OCI-LY1 (cell line): ENCODE data around the gene DDAH1.

ENCODE experiments used
- H2AFZ ChIP-seq: fragments of 200-600 bp; sonication (generic), shearing (Covaris generic); 2 replicates; pipeline ENCODE4 v1.6.0; 2014; ENCODE audit warnings: antibody characterized with exemption, mild to moderate bottlenecking, low read length
- H3F3A ChIP-seq: fragments of 200-600 bp; sonication (generic), shearing (Covaris generic); 2 replicates; pipeline ENCODE4 v1.6.0; 2014; ENCODE audit warnings: mild to moderate bottlenecking, antibody characterized with exemption, low read length, moderate library complexity; ENCODE audit not compliant: insufficient read depth
- H3K27ac ChIP-seq: fragments of 200-600 bp; sonication (generic); 2 replicates; pipeline ENCODE4 v1.5.1; 2014; ENCODE audit warnings: low read length, mixed run types, mild to moderate bottlenecking, low read depth; ENCODE audit not compliant: poor library complexity, severe bottlenecking
- H3K27me3 ChIP-seq: fragments of 200-600 bp; sonication (generic); 2 replicates; pipeline ENCODE4 v1.6.0; 2014; ENCODE audit warnings: antibody characterized with exemption, mild to moderate bottlenecking, low read length, moderate library complexity; ENCODE audit not compliant: insufficient read depth
- H3K36me3 ChIP-seq: fragments of 200-600 bp; sonication (generic); 2 replicates; pipeline ENCODE4 v1.6.1; 2014; ENCODE audit warnings: mild to moderate bottlenecking, antibody characterized with exemption, low read length, moderate library complexity, mixed read lengths; ENCODE audit not compliant: insufficient read depth
- H3K4me1 ChIP-seq: fragments of 200-600 bp; sonication (generic); 2 replicates; pipeline ENCODE4 v1.5.1; 2014; ENCODE audit warnings: mild to moderate bottlenecking, low read length, moderate library complexity; ENCODE audit not compliant: insufficient read depth, severe bottlenecking
- H3K4me2 ChIP-seq: fragments of 200-600 bp; sonication (generic), shearing (Covaris generic); 2 replicates; pipeline ENCODE4 v1.6.1; 2014; ENCODE audit warnings: low read length
- H3K4me3 ChIP-seq: fragments of 200-600 bp; sonication (generic); 2 replicates; pipeline ENCODE4 v1.5.1; 2014; ENCODE audit warnings: low read length, low read depth, mild to moderate bottlenecking, mixed read lengths; ENCODE audit not compliant: poor library complexity, severe bottlenecking
- H3K79me2 ChIP-seq: fragments of 200-600 bp; shearing (Covaris generic); 2 replicates; pipeline ENCODE4 v1.6.1; 2016; ENCODE audit warnings: mixed run types, low read length, mixed read lengths; ENCODE audit not compliant: insufficient read depth
- H3K9ac ChIP-seq: fragments of 200-600 bp; sonication (generic), shearing (Covaris generic); 2 replicates; pipeline ENCODE4 v1.6.1; 2014; ENCODE audit warnings: mild to moderate bottlenecking, low read length, mixed read lengths
- H3K9me2 ChIP-seq: fragments of 200-600 bp; sonication (generic), shearing (Covaris generic); 2 replicates; pipeline ENCODE4 v1.6.1; 2014; ENCODE audit warnings: low read depth, mild to moderate bottlenecking, low read length, mixed read lengths
- H3K9me3 ChIP-seq: fragments of 200-600 bp; shearing (Covaris generic); 2 replicates; pipeline ENCODE4 v1.6.1; 2014; ENCODE audit warnings: low read length, mixed read lengths
- H4K20me1 ChIP-seq: fragments of 200-600 bp; sonication (generic), shearing (Covaris generic); 2 replicates; pipeline ENCODE4 v1.6.0; 2016; ENCODE audit warnings: mild to moderate bottlenecking, low read length; ENCODE audit not compliant: insufficient read depth
- CTCF ChIP-seq: fragments of 200-600 bp; sonication (generic), shearing (Covaris generic); IDR thresholded peaks from 2 replicates; pipeline ENCODE4 v1.5.1; 2017; ENCODE audit warnings: mild to moderate bottlenecking, antibody characterized with exemption, low read length, moderate library complexity, mixed read lengths
- EZH2 ChIP-seq: fragments of 200-600 bp; sonication (generic), shearing (Covaris generic); IDR thresholded peaks from 2 replicates; pipeline ENCODE4 v1.8.0; 2017; ENCODE audit warnings: borderline replicate concordance, mixed run types, mild to moderate bottlenecking, antibody characterized with exemption, low read length, moderate library complexity, mixed read lengths

Gene DDAH1

DNA sequence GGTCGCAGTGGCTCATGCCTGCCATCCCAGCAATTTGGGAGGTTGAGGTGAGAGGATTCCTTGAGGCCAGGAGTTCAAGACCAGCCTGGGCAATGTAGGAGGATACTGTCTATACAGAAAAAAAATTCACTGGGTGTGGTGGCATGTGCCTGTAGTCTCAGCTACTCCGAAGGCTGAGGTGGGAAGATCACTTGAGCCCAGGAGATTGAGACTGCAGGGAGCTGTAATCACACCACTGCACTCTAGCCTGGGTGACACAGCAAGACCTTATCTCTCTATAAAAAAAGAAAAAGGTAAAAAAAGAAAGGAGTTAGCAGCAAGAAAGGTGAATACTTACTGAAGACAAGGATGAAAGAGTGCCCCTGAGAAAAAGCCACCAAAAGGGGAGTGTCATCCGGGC is 164.8 kb downstream of the DDAH1 start:
- Histone ChIP-seq H3K9me2 (no peaks in the 10 kb centered on the region), H3K9me3 (no peaks in the 10 kb centered on the region), H4K20me1 (no peaks in the 10 kb centered on the region), H3F3A (no peaks in the 10 kb centered on the region), H3K4me1 (no peaks in the 10 kb centered on the region), H3K4me2 (no peak overlapping the region), H3K4me3 (no peak overlapping the region), H3K36me3 (no peaks in the 10 kb centered on the region), H3K27me3 (no peaks in the 10 kb centered on the region), H3K27ac (no peak overlapping the region), H3K79me2 (no peaks in the 10 kb centered on the region), H2AFZ (no peak overlapping the region), H3K9ac (no peak overlapping the region)
- no peak for TF ChIP-seq CTCF
- TF ChIP-seq EZH2, result no peak

- Histone ChIP-seq H3K4me1 (no peaks in the 10 kb centered on the region), H3K27ac (no peak overlapping the region), H3K4me3 (no peak overlapping the region), H3K4me2 (no peak overlapping the region), H3K79me2 (no peaks in the 10 kb centered on the region), H3K9me2 (no peaks in the 10 kb centered on the region), H3K9ac (no peak overlapping the region), H3K27me3 (no peaks in the 10 kb centered on the region), H3K36me3 (no peaks in the 10 kb centered on the region), H2AFZ (no peak overlapping the region), H3F3A (no peaks in the 10 kb centered on the region), H4K20me1 (no peaks in the 10 kb centered on the region), H3K9me3 (no peaks in the 10 kb centered on the region)
- TF ChIP-seq EZH2, result no peak
- TF ChIP-seq CTCF, result no peak
Observed at GRCh38 chr1:85297855-85298629, 166.9 kb downstream of the DDAH1 start.

- Histone ChIP-seq H3K4me2 (no peak overlapping the region), H3K79me2 (no peaks in the 10 kb centered on the region), H3K36me3 (no peaks in the 10 kb centered on the region), H3K4me1 (no peaks in the 10 kb centered on the region), H3K9me3 (no peaks in the 10 kb centered on the region), H3K27ac (no peak overlapping the region), H3K9me2 (no peaks in the 10 kb centered on the region), H4K20me1 (no peaks in the 10 kb centered on the region), H3F3A (no peaks in the 10 kb centered on the region), H2AFZ (no peak overlapping the region), H3K4me3 (no peak overlapping the region), H3K9ac (no peak overlapping the region), H3K27me3 (no peaks in the 10 kb centered on the region)
- no peak for TF ChIP-seq EZH2
- no peak for TF ChIP-seq CTCF
Observed at GRCh38 chr1:85297538-85297854, 167.5 kb downstream of the DDAH1 start.
